Measurements from ENCODE around the gene CSTPP1. TPM values are rescaled to one million over a fixed set of nuclear protein-coding genes. Genes with fewer than 3 reads are reported as not detected.
"Not testable (repeated sequence)": the region's sequence is repeated elsewhere in the genome, so short reads cannot be mapped to it uniquely, and the experiment has no call there.

Gene CSTPP1
- total RNA-seq, 1 experiment from 2014 or later = 5.2 TPM

GRCh38 chr11:46902694-46903093 lies 33.9 kb upstream of the CSTPP1 start:
- no peaks in the 10 kb centered on the region for H3K9me3 ChIP-seq
- no peaks in the 10 kb centered on the region for H3K27me3 ChIP-seq
- no peak for DNase-seq
- no peaks in the 10 kb centered on the region for H3K36me3 ChIP-seq
- H3K4me3 ChIP-seq = no peak overlapping the region

- no peak overlapping the region for H3K4me3 ChIP-seq
- H3K36me3 ChIP-seq = no peaks in the 10 kb centered on the region
- no peaks in the 10 kb centered on the region for H3K27me3 ChIP-seq
- H3K9me3 ChIP-seq = no peaks in the 10 kb centered on the region
- DNase-seq = no peak
Measured at GRCh38 chr11:46903846-46904245, 32.7 kb upstream of the CSTPP1 start.

- H3K36me3 ChIP-seq = no peaks in the 10 kb centered on the region
- H3K27me3 ChIP-seq = no peaks in the 10 kb centered on the region
- H3K4me3 ChIP-seq = no peak overlapping the region
- DNase-seq = no peak
- H3K9me3 ChIP-seq = no peaks in the 10 kb centered on the region
Measured at GRCh38 chr11:46905806-46906205, 30.8 kb upstream of the CSTPP1 start.

GRCh38 chr11:46906609-46907041 lies 29.9 kb upstream of the CSTPP1 start:
- H3K27me3 ChIP-seq = no peaks in the 10 kb centered on the region
- no peaks in the 10 kb centered on the region for H3K9me3 ChIP-seq
- DNase-seq = no peak
- no peaks in the 10 kb centered on the region for H3K36me3 ChIP-seq
- no peak overlapping the region for H3K4me3 ChIP-seq

- Histone ChIP-seq H3K36me3 (no peaks in the 10 kb centered on the region), H3K27me3 (no peaks in the 10 kb centered on the region), H3K4me3 (no peak overlapping the region), H3K9me3 (no peaks in the 10 kb centered on the region)
- no peak for DNase-seq
Measured at GRCh38 chr11:46907606-46908005, 29.0 kb upstream of the CSTPP1 start.

GRCh38 chr11:46912526-46913150 lies 23.9 kb upstream of the CSTPP1 start:
- H3K9me3 ChIP-seq = no peaks in the 10 kb centered on the region
- no peak overlapping the region for H3K4me3 ChIP-seq
- DNase-seq = no peak
- H3K27me3 ChIP-seq = peaks cover 10% of the 10 kb centered on the region
- H3K36me3 ChIP-seq = no peaks in the 10 kb centered on the region

- Histone ChIP-seq H3K9me3 (no peaks in the 10 kb centered on the region), H3K36me3 (no peaks in the 10 kb centered on the region), H3K4me3 (no peak overlapping the region), H3K27me3 (peaks cover 15% of the 10 kb centered on the region)
- no peak for DNase-seq
Measured at GRCh38 chr11:46913484-46913883, 23.1 kb upstream of the CSTPP1 start.

- no peaks in the 10 kb centered on the region for H3K9me3 ChIP-seq
- H3K4me3 ChIP-seq = no peak overlapping the region
- peaks cover 18% of the 10 kb centered on the region for H3K27me3 ChIP-seq
- no peaks in the 10 kb centered on the region for H3K36me3 ChIP-seq
- DNase-seq = peak; percentile 81
Measured at GRCh38 chr11:46914363-46914762, 22.2 kb upstream of the CSTPP1 start.

- Histone ChIP-seq H3K27me3 (peaks cover 18% of the 10 kb centered on the region), H3K36me3 (no peaks in the 10 kb centered on the region), H3K4me3 (no peak overlapping the region), H3K9me3 (no peaks in the 10 kb centered on the region)
- no peak for DNase-seq
Measured at GRCh38 chr11:46914910-46915309, 21.7 kb upstream of the CSTPP1 start.

GRCh38 chr11:46916286-46917108 lies 20.1 kb upstream of the CSTPP1 start:
- Histone ChIP-seq H3K4me3 (no peak overlapping the region; the same call in 1 of the 2 replicates), H3K27me3 (peaks cover 18% of the 10 kb centered on the region), H3K36me3 (no peaks in the 10 kb centered on the region), H3K9me3 (no peaks in the 10 kb centered on the region)
- DNase-seq = peak; percentile 37

GRCh38 chr11:46917109-46917761 lies 19.3 kb upstream of the CSTPP1 start:
- no peaks in the 10 kb centered on the region for H3K9me3 ChIP-seq
- no peak for DNase-seq
- peaks cover 18% of the 10 kb centered on the region for H3K27me3 ChIP-seq
- H3K36me3 ChIP-seq = no peaks in the 10 kb centered on the region
- H3K4me3 ChIP-seq = no peak overlapping the region; the same call in 1 of the 2 replicates

- DNase-seq = no peak
- Histone ChIP-seq H3K27me3 (peaks cover 18% of the 10 kb centered on the region), H3K9me3 (no peaks in the 10 kb centered on the region), H3K36me3 (no peaks in the 10 kb centered on the region), H3K4me3 (peak overlapping the region; percentile 31)
Measured at GRCh38 chr11:46917762-46918082, 18.8 kb upstream of the CSTPP1 start.

GRCh38 chr11:46918083-46918787 lies 18.3 kb upstream of the CSTPP1 start, which contains the start of gene LRP4:
LRP4 (minus strand) TSS chr11:46918550; CDS start chr11:46918379, 171 bp downstream.
- peaks cover 18% of the 10 kb centered on the region for H3K27me3 ChIP-seq
- no peaks in the 10 kb centered on the region for H3K9me3 ChIP-seq
- peak within 1 kb of the TSS; percentile 31 for H3K4me3 ChIP-seq
- peak; percentile 19 for DNase-seq
- H3K36me3 ChIP-seq = no peaks in the 10 kb centered on the region

- Histone ChIP-seq H3K9me3 (no peaks in the 10 kb centered on the region), H3K27me3 (peaks cover 18% of the 10 kb centered on the region), H3K36me3 (no peaks in the 10 kb centered on the region), H3K4me3 (no peak overlapping the region)
- DNase-seq = no peak
Measured at GRCh38 chr11:46918788-46919513, 17.6 kb upstream of the CSTPP1 start.

GRCh38 chr11:46920755-46921154 lies 15.8 kb upstream of the CSTPP1 start:
- DNase-seq = peak; percentile 97
- no peak overlapping the region for H3K4me3 ChIP-seq
- H3K9me3 ChIP-seq = no peaks in the 10 kb centered on the region
- H3K36me3 ChIP-seq = no peaks in the 10 kb centered on the region
- peaks cover 18% of the 10 kb centered on the region for H3K27me3 ChIP-seq

- not testable (repeated sequence) for H3K27me3 ChIP-seq, H3K36me3 ChIP-seq, H3K9me3 ChIP-seq, DNase-seq, H3K4me3 ChIP-seq
Measured at GRCh38 chr11:46927928-46928327, 8.6 kb upstream of the CSTPP1 start.
